Ecto neural progenitor cell (in vitro differentiated cells): ENCODE measurements around the gene IL6R.
"Not testable (repeated sequence)": the region's sequence is repeated elsewhere in the genome, so short reads cannot be mapped to it uniquely, and the experiment has no call there.

Source experiments
- DNase-seq: peaks from one replicate; pipeline ENCODE4 v3.0.0-alpha.2; 2018; ENCODE audit warnings: low spot score

The IL6R gene

DNA sequence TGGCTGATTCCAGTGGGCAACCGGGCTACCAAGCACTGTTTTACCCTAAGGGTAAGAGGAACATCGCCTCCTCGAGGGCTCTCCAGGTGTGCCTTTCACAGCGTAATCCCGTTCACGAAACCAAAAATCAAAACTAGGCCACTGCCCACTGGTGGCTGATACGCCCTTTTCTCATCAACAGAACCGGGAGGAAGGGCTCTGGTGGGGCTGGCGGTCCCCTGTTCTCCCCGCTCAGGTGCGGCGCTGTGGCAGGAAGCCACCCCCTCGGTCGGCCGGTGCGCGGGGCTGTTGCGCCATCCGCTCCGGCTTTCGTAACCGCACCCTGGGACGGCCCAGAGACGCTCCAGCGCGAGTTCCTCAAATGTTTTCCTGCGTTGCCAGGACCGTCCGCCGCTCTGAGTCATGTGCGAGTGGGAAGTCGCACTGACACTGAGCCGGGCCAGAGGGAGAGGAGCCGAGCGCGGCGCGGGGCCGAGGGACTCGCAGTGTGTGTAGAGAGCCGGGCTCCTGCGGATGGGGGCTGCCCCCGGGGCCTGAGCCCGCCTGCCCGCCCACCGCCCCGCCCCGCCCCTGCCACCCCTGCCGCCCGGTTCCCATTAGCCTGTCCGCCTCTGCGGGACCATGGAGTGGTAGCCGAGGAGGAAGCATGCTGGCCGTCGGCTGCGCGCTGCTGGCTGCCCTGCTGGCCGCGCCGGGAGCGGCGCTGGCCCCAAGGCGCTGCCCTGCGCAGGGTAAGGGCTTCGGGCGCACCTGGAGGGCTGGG lies at the start of gene IL6R:
Gene IL6R (plus strand): TSS at position 360 of the 763 bp plus-strand sequence. CDS start 287 bp downstream, at position 647.
- DNase-seq, result peak; percentile 84

DNA sequence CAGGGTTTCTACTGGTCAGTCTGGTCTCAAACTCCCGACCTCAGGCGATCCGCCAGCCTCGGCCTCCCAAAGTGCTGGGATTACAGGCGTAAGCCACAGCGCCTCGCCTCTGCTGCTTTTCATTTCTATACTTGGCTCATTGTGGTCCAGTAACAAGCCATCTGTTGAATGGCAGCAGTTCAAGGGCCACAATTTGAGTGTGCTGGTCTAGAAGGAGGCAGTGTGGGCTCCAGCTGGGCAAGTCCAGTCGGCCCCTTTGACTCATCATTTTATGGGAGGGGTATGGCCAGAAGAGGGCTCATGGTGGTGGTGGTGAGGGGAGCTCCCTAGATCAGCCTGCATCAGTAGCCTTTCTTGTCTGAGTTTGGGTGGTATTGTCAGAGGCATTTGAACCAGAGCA lies 46.6 kb upstream of the IL6R start:
- no peak for DNase-seq

DNA sequence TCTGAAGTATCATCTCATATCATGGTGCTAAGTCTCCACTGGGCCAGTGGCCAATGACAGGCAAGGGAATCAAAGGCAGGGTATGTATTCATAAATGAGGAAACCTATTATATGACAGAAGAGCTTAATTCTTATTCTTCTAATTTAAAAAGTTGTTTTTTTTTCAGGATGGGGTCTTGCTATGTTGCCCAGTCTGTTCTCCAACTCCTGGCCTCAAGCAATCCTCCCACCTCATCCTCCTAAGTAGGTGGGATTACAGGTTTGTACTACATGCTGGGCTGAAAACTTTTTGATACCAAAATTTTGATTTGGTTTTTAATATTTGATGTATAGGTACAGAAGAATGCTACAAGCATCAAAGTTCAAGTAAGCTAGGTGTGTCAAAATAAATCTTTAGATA lies 44.9 kb upstream of the IL6R start:
- no peak for DNase-seq

DNA sequence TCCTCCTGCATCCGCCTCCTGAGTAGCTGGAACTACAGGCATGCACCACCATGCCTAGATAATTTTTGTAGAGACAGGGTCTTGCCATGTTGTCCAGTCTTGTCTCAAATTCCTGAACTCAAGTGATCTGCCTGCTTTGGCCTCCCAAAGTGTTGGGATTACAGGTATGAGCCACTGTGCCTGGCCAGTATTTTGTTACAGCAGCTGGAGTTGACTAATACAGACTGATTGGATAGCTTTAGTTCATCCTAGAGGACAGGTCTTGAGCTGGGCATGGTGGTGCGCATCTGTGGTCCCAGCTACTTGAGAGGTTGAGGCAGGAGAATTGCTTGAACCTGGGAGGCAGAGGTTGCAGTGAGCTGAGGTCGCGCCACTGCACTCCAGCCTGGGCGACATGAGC lies 44.3 kb upstream of the IL6R start:
- DNase-seq, result not testable (repeated sequence)

DNA sequence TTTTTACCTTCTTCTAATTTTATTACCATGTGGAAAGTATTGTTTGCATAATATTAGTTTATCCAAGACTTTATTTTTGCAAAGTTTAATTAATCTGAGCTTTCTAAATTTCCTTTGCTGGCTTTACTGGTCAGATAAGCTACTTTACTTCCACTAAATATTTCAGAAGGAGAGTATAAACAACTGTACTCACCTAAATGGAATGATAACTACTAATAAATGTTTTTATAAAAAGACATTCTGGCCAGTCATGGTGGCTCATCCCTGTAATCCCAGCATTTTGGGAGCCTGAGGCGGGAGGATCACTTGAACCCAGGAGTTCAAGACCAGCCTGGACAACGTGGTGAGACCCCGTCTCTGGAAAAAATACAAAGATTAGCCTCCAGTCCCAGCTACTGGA lies 43.8 kb upstream of the IL6R start:
- no peak for DNase-seq

DNA sequence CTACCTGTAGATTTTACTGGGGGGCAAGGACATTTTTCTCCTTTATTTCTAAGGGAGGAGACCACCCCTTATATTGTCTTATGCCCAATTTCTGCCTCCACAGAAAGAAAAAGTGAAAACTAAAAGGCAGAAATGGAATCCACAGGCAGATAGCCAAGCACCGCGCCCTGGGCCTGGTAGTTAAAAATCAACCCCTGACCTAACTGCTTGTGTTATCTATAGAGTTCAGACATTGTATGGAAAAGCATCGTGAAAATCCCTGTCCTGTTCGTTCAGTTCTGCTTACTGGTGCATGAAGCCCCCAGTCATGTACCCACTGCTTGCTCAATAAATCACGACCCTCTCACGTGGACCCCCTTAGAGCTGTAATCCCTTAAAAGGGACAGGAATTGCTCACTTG lies 33.7 kb upstream of the IL6R start:
- DNase-seq, result no peak

DNA sequence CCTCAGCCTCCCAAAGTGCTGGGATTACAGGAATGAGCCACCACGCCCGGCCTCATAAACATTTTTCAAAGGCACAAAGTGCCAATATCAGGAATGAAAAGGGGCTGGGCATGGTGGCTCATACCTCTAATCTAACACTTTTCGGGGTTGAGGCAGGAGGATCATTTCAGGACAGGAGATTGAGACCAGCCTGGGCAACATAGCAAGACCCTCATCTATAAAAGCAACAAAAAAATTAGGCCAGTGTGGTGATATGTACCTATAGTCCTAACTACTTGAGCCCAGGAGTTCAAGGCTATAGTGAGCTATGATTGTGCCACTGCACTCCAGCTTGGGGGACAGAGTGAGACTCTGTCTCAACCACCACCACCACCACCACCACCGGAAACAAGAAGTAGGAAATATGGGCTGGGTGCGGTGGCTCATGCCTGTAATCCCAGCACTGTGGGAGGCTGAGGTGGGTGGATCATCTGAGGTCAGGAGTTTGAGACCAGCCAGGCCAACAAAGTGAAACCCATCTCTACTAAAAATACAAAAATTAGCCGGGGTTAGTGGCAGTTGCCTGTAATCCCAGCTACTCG lies 31.3 kb upstream of the IL6R start:
- DNase-seq, result not testable (repeated sequence)

DNA sequence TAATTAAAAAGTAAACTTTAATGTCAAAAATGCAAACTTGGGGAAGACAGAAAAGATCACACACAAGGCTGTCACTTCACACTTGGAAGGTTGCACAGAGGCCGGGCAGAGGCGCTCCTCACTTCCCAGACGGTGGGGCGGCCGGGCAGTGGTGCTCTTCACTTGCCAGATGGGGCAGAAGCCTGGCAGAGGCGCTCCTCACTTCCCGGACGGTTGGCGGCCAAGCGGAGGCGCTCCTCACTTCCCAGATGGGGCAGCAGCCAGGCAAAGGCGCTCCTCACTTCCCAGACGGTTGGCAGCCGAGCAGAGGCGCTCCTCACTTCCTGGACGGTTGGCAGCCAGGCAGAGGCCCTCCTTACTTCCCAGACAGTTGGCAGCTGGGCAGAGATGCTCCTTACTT lies 25.8 kb upstream of the IL6R start:
- no peak for DNase-seq

DNA sequence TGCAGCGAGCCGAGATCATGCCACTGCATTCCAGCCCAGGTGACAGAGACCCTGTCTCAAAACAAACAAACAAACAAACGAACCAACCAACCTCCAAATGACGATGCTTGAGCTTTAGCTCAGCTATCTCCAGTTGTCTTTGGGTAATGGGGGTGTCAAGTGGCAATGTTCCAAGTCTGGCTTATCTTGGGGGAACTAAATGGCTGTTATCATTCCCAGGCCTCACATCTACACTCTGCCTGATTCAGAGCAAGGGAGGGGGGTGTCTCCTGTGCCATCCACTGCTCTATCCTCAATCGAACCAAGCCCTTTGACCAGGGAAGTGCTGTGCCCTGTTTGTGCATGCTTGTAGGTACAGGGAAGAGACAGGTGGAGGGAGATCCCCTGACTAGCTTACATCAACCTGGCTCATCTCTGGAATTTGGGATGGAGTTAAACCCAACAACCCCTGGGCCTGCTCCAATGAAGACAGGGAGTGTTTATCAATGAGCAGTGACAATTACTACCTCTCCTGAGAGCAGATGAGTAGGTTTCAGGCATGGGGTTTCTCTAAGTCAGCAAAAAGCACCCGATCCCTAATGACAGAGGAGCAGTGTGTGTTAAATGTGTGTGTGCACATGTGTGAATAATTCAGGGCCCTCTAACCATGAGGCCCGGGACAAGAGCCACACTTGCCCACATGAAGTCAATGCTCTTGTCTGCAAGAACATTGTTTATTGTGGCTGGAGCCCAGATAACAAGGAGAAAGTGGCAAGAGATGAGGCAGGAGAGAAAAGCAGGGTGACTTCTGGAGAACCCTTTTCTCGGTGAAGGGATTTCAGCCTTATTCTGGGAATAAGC lies 20.3 kb upstream of the IL6R start:
- no peak for DNase-seq

DNA sequence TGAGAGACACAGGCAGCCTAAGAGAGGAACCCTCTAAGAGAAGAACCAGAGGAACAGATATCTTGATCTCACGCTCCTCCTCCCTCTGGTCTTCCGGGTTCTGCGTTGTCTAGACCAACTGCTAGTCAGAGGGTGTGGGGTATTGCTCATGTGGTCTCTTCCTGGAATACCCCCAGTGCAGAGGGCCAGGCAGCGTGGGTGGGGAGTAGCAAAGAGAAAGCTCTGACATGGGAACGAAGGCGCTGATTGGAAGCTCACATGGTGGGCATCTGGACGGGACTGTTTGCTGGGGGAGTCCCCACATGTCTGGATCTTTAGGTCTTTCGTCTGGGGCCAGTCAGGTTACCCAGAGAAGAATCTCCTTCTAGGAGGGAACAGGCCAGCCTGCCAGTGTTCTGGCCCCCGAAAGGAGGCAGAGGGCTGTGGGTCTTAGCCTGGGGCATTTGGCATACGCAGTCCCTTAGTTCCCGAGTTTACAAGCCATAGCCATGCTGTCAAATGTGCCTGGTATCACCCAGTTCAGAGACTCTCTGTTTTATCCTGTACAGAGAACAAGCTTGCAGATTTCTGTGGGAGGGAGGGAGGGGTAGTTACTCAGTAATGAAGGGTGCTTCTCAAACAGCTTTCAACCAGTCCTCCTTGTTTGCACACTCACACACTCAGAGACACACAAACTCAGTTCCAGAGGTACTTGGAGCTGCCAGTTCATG lies 18.3 kb upstream of the IL6R start:
- DNase-seq, result no peak

DNA sequence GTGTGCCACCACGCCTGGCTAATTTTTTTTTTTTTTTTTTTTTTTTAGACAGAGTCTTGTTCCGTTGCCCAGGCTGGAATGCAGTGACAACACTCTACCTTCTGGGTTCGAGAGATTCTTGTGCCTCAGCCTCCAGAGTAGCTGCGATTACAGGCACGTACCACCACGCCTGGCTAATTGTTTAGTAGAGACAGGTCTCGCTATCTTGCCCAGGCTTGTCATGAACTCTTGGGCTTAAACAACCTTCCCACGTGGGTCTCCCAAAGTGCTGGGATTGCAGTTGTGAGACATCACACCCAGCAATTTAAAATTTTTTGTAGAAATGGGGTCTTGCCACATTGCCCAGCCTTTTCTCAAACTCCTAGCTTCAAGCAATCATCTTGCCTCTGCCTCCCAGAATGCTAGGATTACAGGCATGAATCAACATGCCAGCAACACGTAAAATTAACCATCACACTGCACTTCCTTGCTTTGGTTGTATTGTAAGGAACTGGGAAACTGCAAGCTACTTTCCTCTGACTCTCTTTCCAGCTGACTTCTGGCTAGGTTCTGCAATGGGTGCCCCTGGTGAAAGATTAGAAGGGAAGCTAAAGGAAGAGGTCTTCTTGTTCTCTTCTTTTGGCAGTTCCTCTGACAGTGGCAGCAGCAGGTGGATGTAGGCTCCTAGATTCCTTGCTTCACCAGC lies 13.9 kb upstream of the IL6R start:
- DNase-seq, result no peak

DNA sequence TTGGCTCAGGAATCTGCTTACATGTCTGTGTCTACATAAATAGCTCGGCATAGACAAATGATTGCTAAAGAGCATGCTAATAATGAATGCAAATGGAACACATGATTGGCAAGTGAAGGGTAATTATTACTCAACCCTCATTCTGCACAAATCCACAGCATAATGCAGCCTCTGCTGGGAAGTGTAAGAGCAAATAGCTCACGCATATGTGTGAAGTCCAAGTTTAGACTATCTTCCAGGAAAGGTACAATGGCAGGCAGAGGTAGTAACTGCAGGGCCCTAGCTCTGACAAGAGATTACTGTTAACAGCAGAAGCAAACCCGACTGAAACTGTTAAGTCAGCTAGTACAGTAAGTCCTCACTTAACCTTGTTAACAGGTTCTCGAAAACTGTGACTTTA lies 7.0 kb upstream of the IL6R start:
- no peak for DNase-seq

DNA sequence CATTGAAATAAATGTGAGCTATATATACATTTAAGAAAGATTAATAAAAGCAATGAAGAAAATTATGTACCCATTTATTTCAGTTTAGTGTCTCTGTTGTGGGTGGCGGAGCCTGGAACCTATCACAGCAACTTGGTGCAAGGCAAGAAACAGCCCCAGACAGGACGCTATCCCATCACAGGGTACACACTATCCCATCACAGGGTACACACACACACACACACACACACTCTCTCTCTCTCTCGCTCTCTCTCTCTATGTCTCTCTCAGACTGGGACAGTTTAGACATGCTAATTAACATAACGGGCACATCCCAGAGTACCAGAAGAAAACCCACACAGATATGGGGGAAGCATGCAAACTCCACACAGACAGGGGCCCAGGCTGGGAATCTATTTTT lies 6.5 kb upstream of the IL6R start:
- DNase-seq, result no peak

DNA sequence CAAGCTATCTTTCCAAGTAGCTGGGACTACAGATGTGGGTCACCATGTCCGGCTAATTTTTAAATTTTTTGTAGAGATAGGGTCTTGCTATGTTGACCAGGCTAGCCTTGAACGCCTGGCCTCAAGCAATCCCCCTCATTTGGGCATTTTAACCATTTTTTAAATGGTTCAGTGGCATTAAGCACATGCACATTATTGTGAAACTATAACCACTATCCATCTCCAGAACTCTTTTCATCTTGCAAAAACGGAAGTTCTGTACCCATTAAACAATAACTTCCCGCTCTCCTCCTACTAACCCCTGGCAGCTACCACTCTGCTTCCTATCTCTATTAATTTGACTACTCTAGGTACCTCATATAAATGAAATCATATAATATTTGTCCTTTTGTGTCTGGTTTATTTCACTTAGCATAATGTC lies 4.8 kb upstream of the IL6R start:
- no peak for DNase-seq

DNA sequence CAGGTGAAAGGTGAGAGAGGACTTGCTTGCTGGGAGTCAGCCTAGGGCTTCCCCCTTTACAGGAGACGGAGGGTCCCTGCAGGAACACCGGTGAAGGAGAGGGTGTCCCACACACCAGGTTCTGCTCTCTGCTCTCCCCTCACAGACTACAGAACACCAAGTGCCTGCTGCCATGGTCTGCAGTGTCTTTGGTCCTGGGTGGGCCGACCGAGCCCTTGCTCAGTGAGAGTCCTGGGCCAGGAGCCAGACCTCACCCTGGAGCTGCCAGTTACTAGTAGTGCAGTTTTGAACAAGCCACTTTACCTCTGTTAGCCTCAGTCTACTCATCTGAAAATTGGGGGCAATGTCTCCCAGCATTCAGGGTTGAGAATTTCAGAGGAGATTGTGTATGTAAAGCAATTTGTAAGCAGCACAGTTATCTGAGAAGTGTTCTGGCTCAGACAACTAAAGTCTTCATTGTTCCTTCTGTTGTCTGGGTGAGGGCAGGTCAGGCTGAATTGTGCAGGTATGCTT lies 2.7 kb upstream of the IL6R start:
- no peak for DNase-seq

DNA sequence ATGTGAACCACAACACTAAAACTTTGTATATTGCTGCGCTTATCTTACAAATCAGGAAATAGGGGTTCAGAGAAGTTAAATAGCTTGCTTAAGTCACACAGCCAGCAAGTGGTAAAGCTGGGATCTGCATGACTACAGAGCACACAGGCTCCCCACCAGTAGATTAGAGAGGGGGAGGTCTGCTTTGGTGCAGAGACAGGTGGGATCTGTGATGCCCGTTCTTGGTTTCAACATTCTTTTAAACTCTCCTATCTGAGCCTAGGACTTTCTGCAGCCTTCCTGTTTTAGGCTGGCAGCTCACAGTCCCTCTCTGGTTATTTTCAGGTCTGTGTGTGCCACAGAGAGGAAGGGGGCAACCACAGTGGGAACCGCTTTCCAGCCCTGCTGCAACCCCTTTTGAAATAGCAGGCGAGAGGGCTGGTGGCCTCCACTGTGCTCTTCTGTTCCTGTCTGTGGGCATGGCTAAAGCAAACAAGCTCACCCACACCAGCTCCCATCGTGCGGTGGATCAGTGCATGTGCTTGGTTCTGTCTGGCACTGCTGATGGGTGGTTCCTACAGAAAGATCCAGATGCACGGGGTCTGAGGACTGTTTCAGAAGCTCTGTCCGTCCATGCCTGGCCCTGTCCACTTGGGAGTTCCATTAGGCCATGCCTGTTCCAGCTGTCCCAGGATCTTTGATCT lies 1.7 kb upstream of the IL6R start:
- DNase-seq, result no peak

DNA sequence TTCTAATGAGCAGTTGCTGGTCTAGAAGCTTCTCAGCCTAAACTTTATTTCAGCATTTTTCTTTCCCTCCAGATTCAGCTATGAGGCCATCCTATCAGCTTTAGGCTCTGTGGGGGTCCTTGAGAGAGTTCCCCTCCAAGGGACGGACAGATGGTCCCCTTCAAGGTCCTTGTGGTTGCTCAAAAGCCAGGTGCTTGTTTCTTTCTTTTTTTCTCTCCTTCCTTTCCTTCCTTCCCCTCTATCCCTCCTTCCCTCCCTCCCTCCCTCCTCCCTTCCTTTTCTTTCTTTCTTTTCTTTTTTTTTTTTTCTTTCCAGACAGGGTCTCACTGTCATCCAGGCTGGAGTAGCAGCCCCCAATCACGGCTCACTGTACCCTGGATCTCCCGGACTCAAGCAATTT lies 1.2 kb upstream of the IL6R start:
- no peak for DNase-seq

DNA sequence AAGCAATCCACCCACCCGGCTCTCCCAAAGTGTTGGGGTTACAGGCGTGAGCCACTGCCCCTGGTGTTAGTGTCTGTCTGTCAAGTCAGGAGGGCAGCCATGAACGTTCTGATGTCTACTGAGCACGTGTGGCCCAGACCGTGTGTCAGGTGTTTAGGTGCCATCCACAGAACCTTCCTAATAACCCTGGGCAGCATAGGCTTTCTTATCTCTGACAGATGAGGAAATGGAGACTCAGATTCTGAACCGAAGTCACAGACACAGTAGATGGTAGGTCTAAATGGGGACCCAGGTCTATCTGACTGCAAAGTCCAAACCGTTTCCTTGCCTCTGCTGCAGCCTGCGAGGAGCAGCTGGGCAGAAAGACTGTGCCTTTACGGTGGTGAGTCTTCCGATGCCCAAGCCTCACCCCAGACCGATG lies 622 bp upstream of the IL6R start:
- no peak for DNase-seq

DNA sequence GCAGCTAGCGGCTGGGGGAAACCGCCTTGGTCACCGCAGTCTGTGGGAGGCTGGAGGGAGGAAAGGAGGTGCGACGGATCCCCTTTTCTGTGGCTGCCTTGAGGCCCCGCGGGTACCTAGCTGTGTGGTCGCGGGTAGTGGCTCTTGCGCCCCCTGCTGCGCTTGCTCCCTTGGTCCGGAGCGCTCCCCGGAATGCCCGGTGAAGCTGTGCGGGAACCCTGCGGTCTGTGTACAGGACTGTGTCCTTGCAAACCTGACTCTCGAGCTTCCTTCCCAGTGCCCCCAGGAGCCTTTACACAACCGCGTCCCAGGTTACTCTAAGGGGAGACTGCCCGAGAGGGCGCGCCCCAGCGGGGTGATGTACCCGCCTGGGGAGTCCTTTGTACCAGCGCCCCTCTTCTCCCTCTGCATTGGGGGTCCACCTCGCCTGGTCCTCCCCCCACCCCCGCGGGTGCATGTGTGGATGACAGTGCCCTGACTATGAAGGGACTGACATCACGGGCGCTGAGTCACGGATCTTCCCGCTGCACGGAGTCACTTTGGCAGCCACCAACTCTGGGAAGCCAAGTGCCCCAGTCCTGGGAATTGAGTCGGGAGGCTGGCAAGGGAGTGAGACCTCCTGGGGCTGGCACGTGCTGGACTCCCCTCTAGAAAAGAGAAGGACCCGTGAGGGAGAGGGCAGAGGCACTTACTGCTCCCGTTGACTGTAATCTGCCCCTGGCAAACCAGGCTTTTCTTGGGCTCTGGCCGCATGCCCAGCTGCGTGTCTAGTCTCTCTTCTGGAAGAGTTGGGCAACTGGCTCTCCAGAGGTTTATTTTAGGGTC lies 816 bp downstream of the IL6R start:
- DNase-seq, result no peak

DNA sequence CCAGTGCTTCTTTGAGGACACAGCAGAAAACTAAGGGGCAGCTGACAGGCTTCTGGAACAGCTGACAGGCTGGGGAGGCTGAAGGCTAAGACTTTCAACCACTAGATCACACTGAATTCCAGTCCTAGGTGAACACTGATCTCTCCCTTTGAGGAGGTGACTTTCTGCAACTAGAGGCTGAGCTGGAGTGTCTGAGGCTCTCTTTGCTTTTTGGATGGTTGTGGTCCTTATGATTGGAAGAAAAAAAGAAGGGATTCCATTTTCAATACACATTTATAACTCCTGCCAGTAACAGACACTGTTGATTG lies 1.4 kb downstream of the IL6R start:
- no peak for DNase-seq

DNA sequence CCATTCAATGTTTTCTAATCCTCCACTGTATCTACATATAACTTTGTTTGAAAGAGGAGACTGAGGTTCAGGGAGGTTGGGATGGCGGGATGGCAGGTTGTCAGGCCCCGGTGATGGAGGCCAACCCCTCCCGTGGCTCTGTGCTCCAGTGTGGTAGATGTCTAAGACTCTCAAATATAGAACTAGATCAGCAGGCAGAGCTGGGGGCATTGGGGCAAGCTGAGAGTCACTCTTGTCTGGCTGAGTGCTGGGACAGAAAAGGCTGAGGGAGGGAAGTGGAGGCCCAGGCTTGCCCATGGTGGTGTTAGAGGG lies 1.7 kb downstream of the IL6R start:
- no peak for DNase-seq
